GM12891 (cell line): Measurements from ENCODE around the gene OR6C75.
"Not testable (repeated sequence)": the region's sequence is repeated elsewhere in the genome, so short reads cannot be mapped to it uniquely, and the experiment has no call there.

Experiments
- DNase-seq: peaks from one replicate; pipeline ENCODE4 v3.0.0; 2011; ENCODE audit warnings: low spot score; ENCODE audit not compliant: insufficient read length
- FAIRE-seq: peaks from 2 replicates; lab custom pipeline; 2011; peaks lifted over from hg19 to GRCh38; lab: Jason Lieb, UNC
- PAX5 ChIP-seq: IDR thresholded peaks from 2 replicates; pipeline ENCODE4 v1.6.1; 2011; ENCODE audit warnings: low read length, moderate library complexity, mild to moderate bottlenecking; ENCODE audit not compliant: insufficient read depth, severe bottlenecking
- POLR2A ChIP-seq: IDR thresholded peaks from 2 replicates; pipeline ENCODE4 v1.6.1; 2011; ENCODE audit warnings: low read depth, low read length, control low read depth
- POLR2AphosphoS5 ChIP-seq: IDR thresholded peaks from 2 replicates; pipeline ENCODE4 v1.6.1; 2011; ENCODE audit warnings: low read depth, low read length, control low read depth
- POU2F2 ChIP-seq: IDR thresholded peaks from 2 replicates; pipeline ENCODE4 v1.6.1; 2011; ENCODE audit warnings: low read depth, mild to moderate bottlenecking, control low read depth, low read length, moderate library complexity
- SPI1 ChIP-seq: IDR thresholded peaks from 2 replicates; pipeline ENCODE4 v1.6.1; 2011; ENCODE audit warnings: low read depth, low read length, control low read depth
- TAF1 ChIP-seq: IDR thresholded peaks from 2 replicates; pipeline ENCODE4 v1.6.1; 2011; ENCODE audit warnings: low read depth, low read length, control low read depth

The OR6C75 gene

GRCh38 chr12:55396326-55396725 is 33.6 kb downstream of the OR6C75 start:
- no peak for TF ChIP-seq POU2F2
- TF ChIP-seq SPI1 = no peak
- TF ChIP-seq TAF1 = no peak
- no peak for TF ChIP-seq PAX5
- TF ChIP-seq POLR2AphosphoS5 = no peak
- TF ChIP-seq POLR2A = no peak
- no peak for FAIRE-seq
- DNase-seq = no peak

GRCh38 chr12:55400229-55400628 is 37.5 kb downstream of the OR6C75 start, which contains the start of gene OR6C65:
OR6C65 (plus strand) TSS chr12:55400529; CDS start chr12:55400529, 0 bp downstream.
- FAIRE-seq (no peak), DNase-seq (no peak)
- TF ChIP-seq POLR2A (no peak), POU2F2 (no peak), PAX5 (no peak), SPI1 (no peak), TAF1 (no peak), POLR2AphosphoS5 (no peak)

- FAIRE-seq (no peak), DNase-seq (no peak)
- TF ChIP-seq POLR2A = no peak
- no peak for TF ChIP-seq POLR2AphosphoS5
- no peak for TF ChIP-seq PAX5
- TF ChIP-seq TAF1 = no peak
- TF ChIP-seq SPI1 = no peak
- no peak for TF ChIP-seq POU2F2
Measured at GRCh38 chr12:55407866-55408265, 45.1 kb downstream of the OR6C75 start.

GRCh38 chr12:55409133-55409532 is 46.4 kb downstream of the OR6C75 start:
- not testable (repeated sequence) for FAIRE-seq, DNase-seq

- not testable (repeated sequence) for DNase-seq, FAIRE-seq
Measured at GRCh38 chr12:55412138-55412537, 49.4 kb downstream of the OR6C75 start.

- not testable (repeated sequence) for FAIRE-seq, DNase-seq
Measured at GRCh38 chr12:55413498-55414388, 51.0 kb downstream of the OR6C75 start.

GRCh38 chr12:55414396-55414823 is 51.6 kb downstream of the OR6C75 start:
- DNase-seq = not testable (repeated sequence)
- FAIRE-seq = peak; percentile 35

GRCh38 chr12:55414889-55415288 is 52.1 kb downstream of the OR6C75 start:
- not testable (repeated sequence) for FAIRE-seq

GRCh38 chr12:55416961-55417360 is 54.2 kb downstream of the OR6C75 start:
- TF ChIP-seq POU2F2 (no peak), TAF1 (no peak), POLR2A (no peak), SPI1 (no peak), PAX5 (no peak), POLR2AphosphoS5 (no peak)
- FAIRE-seq (no peak), DNase-seq (no peak)

More at GRCh38 chr12:55414889-55415288, 52.1 kb downstream of the OR6C75 start:
- DNase-seq = not testable (repeated sequence)
